COLO668 (cell line): ENCODE measurements around the gene FPR1.

Experiments
- DNase-seq: peaks from one replicate; lab custom pipeline; 2025; ENCODE audit not compliant: unreplicated experiment; lab: John Stamatoyannopoulos, UW

Gene FPR1, protein sequence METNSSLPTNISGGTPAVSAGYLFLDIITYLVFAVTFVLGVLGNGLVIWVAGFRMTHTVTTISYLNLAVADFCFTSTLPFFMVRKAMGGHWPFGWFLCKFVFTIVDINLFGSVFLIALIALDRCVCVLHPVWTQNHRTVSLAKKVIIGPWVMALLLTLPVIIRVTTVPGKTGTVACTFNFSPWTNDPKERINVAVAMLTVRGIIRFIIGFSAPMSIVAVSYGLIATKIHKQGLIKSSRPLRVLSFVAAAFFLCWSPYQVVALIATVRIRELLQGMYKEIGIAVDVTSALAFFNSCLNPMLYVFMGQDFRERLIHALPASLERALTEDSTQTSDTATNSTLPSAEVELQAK

DNA sequence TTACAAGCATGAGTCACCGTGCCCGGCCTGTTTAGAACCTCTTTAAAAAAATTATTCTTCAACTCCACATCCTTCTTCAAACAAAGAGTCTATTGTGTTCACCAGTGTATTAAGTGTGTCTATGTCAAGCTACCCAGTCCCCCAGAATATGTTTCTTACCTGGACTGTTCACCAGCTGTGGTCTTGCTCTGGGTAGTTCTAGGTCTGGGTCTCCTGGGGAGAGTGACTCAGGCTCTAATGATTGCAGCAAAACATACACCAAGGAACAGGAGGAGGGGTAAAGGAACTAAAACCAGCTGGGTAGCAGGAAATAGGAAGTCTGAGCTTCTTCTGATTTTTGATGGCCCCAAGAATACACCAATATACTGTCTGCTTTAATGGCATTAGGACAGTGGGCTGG, at the start of gene FPR1:
FPR1 (minus strand) TSS at position 224 of the 400 bp plus-strand sequence. CDS start 4,884 bp downstream, outside the sequence.
- DNase-seq = no peak

DNA sequence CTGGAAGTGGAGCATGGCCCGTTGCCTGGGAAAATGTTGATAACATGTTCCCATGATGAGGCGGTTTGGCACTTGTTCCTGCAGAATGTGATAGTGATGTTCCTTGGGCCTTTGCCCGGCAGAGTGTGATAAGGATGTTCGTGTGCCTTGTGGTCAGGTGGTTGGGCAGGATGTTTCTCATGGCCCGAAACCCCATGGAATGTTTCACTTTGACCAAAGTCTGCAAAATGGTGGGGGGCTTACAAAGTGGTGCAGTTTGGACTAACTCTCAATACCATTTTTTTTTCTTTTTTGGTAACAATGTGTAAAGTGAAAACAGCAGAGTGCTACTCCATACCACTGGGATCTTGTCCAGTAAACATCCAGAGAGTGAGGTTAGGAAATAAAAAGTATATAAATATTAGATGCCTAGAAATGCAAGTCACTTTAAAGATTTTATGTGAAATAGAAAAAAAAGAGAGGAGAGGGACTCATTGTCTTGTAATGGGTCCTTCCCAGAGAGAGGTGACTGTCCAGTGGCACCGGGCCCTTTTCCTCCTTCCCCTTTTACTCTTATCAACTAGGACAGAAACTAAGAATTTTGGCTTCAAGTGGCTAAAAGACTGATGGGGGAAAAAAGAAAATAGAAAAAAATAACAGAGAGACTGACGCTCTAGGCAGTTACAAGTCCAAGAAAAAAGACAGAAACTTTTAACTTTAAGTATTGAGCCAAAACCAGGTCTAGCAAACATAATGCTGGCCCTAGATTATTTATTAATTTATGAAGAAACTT, 49.0 kb upstream of the FPR1 start:
- DNase-seq = no peak

DNA sequence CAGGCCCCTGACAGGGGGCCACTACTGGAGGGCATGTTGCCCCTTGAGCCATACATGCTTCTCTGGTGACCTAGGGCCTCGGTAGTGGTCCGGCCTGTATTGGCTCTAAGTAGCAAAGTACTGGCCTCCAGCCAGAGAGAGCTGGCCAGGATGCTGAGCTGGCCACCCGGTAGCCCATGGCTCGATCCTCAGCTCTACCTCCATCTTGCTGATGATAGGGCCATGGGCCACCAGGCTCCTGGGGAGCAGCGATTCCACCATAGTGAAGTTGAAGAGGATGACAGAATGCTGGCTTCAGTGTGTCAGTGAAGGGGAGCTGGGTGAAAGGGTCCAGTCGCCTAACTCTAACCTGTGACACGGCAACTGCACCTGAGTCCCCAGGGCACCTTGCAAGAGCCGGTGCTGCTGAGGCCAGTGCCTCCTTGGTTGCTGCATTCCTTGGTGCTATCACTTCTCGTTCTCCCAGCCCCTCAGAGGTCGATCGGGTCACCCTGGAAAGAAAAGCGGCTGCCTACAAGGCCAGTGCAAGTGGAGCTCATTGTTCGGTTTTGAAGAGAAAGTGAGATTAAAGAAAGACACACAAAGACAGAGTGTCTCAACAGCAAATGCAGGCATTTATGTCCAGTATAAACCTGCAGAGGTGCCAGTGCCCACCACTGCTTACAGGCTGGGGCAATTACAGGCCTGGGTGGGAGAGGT, 48.2 kb upstream of the FPR1 start:
- DNase-seq = no peak

GRCh38 chr19:51799034-51799773, 47.5 kb upstream of the FPR1 start:
- no peak for DNase-seq

- no peak for DNase-seq
Measured at GRCh38 chr19:51798062-51798461, 46.4 kb upstream of the FPR1 start.

DNA sequence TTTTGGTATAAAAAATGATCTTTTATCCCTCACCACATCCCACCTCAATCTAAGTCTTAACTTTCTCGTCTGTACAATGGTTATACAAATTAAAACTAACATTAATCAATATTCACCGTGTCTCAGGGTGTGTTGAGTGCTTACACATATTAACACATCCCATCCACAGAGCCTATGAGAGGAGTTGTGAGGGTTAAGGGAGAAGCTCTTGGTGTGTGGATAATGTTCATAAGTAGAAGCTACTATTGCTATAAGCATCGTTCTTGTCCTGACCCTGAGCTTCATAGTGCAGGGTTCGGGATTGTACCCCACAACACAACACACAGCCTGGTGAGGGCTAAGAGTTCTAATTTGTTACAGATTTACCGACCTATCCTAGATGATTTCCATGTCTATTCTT, 45.8 kb upstream of the FPR1 start:
- DNase-seq = no peak

DNA sequence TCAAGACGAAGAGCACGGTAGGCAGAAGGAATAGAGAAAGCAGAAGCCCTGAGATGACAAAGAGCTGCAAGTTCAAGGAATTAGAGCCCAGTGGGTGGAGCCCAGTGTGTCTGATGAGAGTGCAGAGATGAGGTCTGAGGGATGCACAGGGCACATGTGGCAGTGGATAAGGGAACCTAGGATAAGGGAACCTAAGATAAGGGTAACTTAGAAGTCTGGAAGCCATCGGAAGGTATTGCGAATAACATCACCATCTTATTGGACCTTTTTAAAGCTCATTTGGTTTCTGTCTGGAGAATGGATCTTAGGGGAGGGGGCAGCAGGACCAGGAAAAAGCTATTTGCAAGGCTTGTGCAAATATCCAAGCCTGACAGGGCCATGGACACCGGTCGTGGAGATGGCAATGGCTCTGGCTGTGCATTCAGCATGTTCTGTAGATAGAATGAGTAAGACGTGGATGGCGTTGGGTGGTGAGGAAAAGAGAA, 44.6 kb upstream of the FPR1 start:
- no peak for DNase-seq

GRCh38 chr19:51794885-51795490, 43.3 kb upstream of the FPR1 start, which contains the start of gene FPR3:
FPR3 (plus strand) TSS chr19:51795157; CDS start chr19:51823749, 28,592 bp downstream.
- no peak for DNase-seq

GRCh38 chr19:51793994-51794393, 42.3 kb upstream of the FPR1 start:
- DNase-seq = no peak

- no peak for DNase-seq
Measured at GRCh38 chr19:51792932-51793331, 41.3 kb upstream of the FPR1 start.

DNA sequence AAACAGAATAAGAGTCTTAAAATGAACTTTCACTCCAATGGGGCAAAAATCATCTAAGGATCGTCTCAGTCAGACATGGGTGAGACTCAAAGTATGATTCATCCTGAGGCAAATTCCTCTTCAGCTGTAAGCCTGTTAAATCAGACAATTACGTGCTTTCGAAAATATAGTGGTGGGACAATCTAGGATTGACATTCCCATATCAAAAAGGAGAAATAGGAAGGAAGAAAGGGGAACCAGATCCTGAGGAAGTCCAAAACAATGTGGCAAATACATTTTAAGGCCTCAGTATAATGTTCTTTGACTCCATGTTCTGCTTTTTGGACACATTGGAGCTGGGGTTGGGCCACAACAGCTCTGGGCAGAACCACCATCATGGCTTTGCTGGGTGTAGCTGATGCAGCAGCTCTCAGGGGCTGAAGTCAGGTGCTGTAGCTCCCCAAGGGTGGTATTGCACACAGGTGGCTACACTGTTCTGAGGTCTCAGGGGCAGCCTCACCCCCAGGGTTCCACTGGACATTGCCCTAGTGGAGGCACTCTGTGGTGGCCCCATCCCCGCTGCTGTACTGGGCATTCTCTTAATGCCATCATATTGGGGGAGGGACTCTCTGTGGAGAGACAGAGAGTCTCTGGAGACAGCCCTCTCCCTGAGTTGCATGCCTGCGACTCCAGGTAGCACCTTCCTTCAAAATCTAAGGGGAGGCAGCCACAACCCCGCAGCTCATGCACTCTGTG, 37.5 kb upstream of the FPR1 start:
- no peak for DNase-seq

- DNase-seq = no peak
Measured at GRCh38 chr19:51788029-51788428, 36.4 kb upstream of the FPR1 start.

DNA sequence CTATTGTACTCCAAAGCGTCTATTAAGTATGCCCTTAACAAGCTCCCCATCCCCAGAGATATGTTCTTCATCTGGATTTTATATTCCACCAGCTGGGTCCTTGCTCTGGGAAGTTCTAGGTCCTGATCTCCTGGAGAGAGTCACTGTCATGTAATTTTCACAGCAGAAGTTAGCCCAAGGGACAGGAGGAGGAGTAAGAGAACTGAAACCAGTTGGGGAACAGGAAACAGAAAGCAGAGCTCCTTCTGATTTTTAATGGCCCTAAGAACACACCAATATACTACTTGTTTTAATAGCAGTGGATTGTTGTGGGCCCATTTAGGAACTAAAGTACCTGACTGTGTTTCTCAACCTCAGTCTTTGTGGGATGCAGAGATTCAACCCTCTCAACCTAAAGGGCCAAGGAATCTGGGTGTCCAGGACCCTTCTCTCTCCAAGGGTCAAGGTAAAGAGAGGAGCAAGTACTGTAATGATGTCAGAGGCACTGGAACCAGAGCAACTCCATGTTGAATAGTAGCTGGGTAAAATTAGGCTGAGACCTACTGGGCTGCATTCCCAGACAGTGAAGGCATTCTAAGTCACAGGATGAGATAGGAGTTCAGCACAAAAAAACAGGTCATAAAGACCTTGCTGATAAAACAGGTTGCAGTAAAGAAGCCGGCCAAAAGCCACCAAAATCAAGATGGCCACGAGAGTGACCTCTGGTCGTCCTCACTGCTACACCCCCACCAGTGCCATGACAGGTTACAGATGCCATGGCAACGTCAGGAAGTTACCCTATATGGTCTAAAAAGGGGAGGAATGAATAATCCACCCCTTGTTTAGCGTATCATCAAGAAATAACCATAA, 35.2 kb upstream of the FPR1 start:
- no peak for DNase-seq

DNA sequence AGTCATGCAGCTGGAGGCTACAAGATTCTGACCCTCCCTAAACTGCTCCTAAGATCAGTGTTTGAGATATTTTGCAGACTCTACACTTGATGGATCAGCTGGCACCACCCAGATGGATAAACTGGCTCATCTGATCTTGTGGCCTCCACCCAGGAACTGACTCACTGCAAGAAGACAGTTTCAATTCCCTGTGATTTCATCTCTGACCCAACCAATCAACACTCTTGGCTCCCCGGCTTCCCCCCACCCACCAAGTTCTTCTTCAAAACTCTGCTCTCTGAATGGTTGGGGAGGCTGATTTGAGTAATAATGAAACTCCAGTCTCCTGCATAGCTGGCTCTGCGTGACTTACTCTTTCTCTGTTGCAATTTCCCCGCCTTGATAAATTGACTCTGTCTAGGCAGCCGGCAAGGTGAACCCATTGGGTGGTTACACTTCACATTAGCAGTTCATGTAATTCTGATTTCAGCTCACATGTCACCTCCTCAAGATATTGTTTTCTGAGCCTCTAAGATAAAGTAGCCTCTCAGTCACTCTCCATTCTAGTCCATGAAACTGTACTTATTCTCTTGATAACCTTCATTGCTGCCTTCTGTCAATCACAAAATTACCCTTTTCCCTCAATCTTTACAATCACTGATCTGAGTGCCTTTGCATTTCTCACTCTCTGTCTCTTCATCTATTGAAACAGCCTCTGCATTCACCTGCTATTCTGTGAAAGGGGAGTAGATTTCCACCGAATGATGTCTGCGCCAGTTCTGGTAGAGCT, 33.4 kb upstream of the FPR1 start:
- DNase-seq = no peak

DNA sequence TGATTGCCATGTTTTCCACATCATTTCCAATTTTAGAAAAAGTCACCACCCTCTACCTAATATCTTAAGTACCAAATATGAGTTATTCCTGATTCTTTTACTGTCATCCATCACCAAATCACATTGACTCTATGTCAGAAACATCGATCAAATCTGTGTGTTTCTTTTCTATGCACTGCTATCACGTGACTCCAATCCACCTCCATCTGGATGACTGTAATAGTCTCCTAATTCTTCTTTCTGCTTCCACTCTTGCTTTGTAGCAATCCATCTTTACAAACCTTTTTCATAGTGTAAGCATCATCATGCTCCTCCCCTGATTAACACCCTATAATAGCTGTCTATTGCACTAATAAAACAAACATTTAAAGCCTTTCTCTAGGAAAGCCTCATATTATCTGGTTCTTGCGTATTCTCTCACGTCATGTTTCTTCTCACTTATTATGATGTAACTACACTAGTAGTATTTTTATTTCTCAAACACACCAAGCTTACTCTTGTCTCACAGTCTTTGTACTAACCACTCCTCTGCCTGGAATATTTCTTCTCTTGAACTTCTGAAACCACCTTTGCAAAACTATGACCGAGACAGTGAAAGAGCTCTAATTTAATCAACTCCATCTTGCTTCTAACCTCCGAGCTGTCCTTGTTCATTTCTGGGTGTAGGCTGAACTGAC, 32.6 kb upstream of the FPR1 start:
- DNase-seq = no peak

GRCh38 chr19:51783372-51783771, 31.7 kb upstream of the FPR1 start:
- no peak for DNase-seq

DNA sequence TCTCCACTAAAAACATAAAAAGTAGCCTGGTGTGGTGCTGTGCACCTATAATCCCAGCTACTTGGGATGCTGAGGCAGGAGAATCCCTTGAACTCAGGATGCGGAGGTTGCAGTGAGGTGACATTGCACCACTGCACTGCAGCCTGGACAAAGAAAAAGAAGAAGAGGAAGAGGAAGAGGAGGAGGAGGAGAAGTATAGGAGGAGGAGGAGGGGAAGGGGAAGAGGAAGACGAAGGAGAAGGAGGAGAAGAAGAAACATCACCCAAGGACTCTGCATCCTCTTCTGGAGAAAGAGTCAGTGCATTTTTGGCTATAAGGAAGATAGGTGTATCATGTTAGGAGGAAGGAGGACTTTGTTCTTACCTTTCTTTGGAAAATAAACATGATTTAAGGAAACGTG, 30.3 kb upstream of the FPR1 start:
- DNase-seq = no peak

DNA sequence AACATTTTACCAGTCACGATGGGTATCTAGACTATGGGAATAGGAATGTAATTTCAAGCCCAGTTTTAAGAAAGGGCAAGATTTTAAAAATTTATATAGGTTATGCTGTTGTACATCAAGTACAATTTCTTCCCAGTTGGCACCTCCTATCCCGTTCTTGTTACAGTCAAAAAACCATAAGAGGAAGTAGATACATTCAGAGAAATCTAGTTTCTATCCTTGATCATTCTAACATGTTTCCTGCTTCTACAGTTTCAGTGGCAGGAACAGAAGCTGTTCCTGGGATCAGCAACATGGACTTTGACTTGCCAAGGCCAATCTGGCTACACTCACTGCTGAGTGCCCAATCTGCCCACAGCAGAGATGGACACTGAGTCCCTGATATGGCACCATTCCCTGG, 28.6 kb upstream of the FPR1 start:
- no peak for DNase-seq
